HepG2 (cell line): ENCODE results near the gene TSPAN31. TPM values are rescaled to one million over a fixed set of nuclear protein-coding genes. Genes with fewer than 3 reads are reported as not detected.
A peak's percentile ranks its signal among the peaks of the same experiment; 100 is the strongest.

Experiments
- ARID2 ChIP-seq: sonication (generic); formaldehyde crosslinking; IDR thresholded peaks from 2 replicates; pipeline ENCODE4 v1.8.1; 2022; ENCODE audit warnings: mild to moderate bottlenecking, missing genetic modification reagents, borderline replicate concordance
- CTCF ChIP-seq: sonication (generic); formaldehyde crosslinking; IDR thresholded peaks from 2 replicates; pipeline ENCODE4 v1.5.0; 2020; ENCODE audit warnings: mild to moderate bottlenecking, missing genetic modification reagents, moderate library complexity
- DNMT3B ChIP-seq: conservative IDR thresholded peaks from 2 replicates; pipeline ENCODE4 v1.6.1; 2016; ENCODE audit warnings: missing biosample characterization, control low read depth
- FOXC1 ChIP-seq: sonication (generic); formaldehyde crosslinking; IDR thresholded peaks from 2 replicates; pipeline ENCODE4 v1.8.0; 2022; ENCODE audit warnings: mild to moderate bottlenecking, missing genetic modification reagents, borderline replicate concordance
- NCOA2 ChIP-seq: sonication (generic); formaldehyde crosslinking; IDR thresholded peaks from 2 replicates; pipeline ENCODE4 v1.8.0; 2022; ENCODE audit warnings: inconsistent platforms
- NR0B2 ChIP-seq: sonication (generic); formaldehyde crosslinking; IDR thresholded peaks from 2 replicates; pipeline ENCODE4 v1.4.0; 2020; ENCODE audit warnings: mild to moderate bottlenecking, missing genetic modification reagents
- REST ChIP-seq, 2 experiments: IDR thresholded peaks; 2 replicates each; pipeline ENCODE4 v1.6.1; 2011 to 2012; ENCODE audit warnings: low read length in 2 of 2, borderline replicate concordance in 1 of 2, low read depth in 1 of 2, mild to moderate bottlenecking in 1 of 2, moderate library complexity in 1 of 2
- RXRA ChIP-seq: sonication (generic); formaldehyde crosslinking; IDR thresholded peaks from 2 replicates; pipeline ENCODE4 v1.5.1; 2020; ENCODE audit warnings: missing genetic modification reagents
- SIX4 ChIP-seq: sonication (generic); formaldehyde crosslinking; IDR thresholded peaks from 2 replicates; pipeline ENCODE4 v1.4.0; 2020; ENCODE audit warnings: missing genetic modification reagents
- SMC3 ChIP-seq: IDR thresholded peaks from 2 replicates; pipeline ENCODE4 v1.6.1; 2011; ENCODE audit warnings: low read length, improper control_type of control experiment
- STAG1 ChIP-seq: sonication (generic); formaldehyde crosslinking; IDR thresholded peaks from 2 replicates; pipeline ENCODE4 v1.4.0; 2020; ENCODE audit warnings: missing genetic modification reagents
- ZHX2 ChIP-seq, 2 experiments: sonication (generic) in 1 of 2; formaldehyde crosslinking in 1 of 2; IDR thresholded peaks; 2 replicates each; pipeline versions ENCODE4 v1.6.1 to v1.9.0; 2014 to 2022; ENCODE audit warnings: antibody characterized with exemption in 1 of 2, borderline replicate concordance in 1 of 2, inconsistent platforms in 1 of 2, low read depth in 1 of 2, missing genetic modification reagents in 1 of 2
- ZNF75D ChIP-seq: sonication (generic); formaldehyde crosslinking; IDR thresholded peaks from 2 replicates; pipeline ENCODE4 v1.8.1; 2023; ENCODE audit warnings: missing genetic modification reagents, mild to moderate bottlenecking, borderline replicate concordance
- ZSCAN9 ChIP-seq: IDR thresholded peaks from 2 replicates; pipeline ENCODE4 v1.6.1; 2016; ENCODE audit warnings: borderline replicate concordance
- polyA plus RNA-seq, 8 experiments: library from polyadenylated mRNA; depleted of rRNA in 3 of 8; stranded (reverse) in 7 of 8; unstranded in 1 of 8; fragments of >200 nt; fragmentation: Illumina TruSeq in 4 of 8; extraction: Trizol in 4 of 8; gene quantifications; 2 replicates each; pipeline versions ENCODE4 v1.2.1 to v1.2.3, GENCODE V29; 2011 to 2016; ENCODE audit warnings: low read depth in 4 of 8, missing spikeins in 1 of 8, mixed read lengths in 1 of 8; ENCODE audit not compliant: insufficient read depth in 1 of 8
- total RNA-seq, 5 experiments: library from RNA; depleted of rRNA; stranded (reverse); fragments of >200 nt; fragmentation: Illumina TruSeq; extraction: Trizol; gene quantifications; 2 replicates each; pipeline ENCODE4 v1.2.3, GENCODE V29; 2016; ENCODE audit warnings: low read depth in 1 of 5

Gene TSPAN31
- total and polyA plus RNA-seq, 2 of the 13 experiments (the other 11 are each of a cell fraction or from before 2014, with no cell fraction given): 10.4 to 24.6 TPM

- TF ChIP-seq ZHX2 (IDR thresholded peaks at IDR 0.05; ENCODE audit: low read depth) (no peak), ZHX2 (CRISPR knock-in tag; IDR thresholded peaks at IDR 0.05; ENCODE audit: borderline replicate concordance) (no peak), REST (IDR thresholded peaks at IDR 0.05; ENCODE audit: borderline replicate concordance in 1 of 2, low read depth in 1 of 2, low read length in 2 of 2) (no peak), SIX4 (CRISPR knock-in tag) (no peak), ZNF75D (no peak), NCOA2 (CRISPR knock-in tag) (no peak), SMC3 (0 out of 2 replicates have a peak, but pooled peaks have one; percentile 8), NR0B2 (CRISPR knock-in tag) (no peak), DNMT3B (CRISPR knock-in tag) (no peak), ZSCAN9 (CRISPR knock-in tag) (no peak), RXRA (no peak), STAG1 (CRISPR knock-in tag) (peak; percentile 32), CTCF (CRISPR knock-in tag) (peak; percentile 60), FOXC1 (CRISPR knock-in tag) (no peak), ARID2 (no peak)
Observed at GRCh38 chr12:57759360-57759980, 14.6 kb downstream of the TSPAN31 start (continued).
